ENCODE results near the gene INSM1.

DNA sequence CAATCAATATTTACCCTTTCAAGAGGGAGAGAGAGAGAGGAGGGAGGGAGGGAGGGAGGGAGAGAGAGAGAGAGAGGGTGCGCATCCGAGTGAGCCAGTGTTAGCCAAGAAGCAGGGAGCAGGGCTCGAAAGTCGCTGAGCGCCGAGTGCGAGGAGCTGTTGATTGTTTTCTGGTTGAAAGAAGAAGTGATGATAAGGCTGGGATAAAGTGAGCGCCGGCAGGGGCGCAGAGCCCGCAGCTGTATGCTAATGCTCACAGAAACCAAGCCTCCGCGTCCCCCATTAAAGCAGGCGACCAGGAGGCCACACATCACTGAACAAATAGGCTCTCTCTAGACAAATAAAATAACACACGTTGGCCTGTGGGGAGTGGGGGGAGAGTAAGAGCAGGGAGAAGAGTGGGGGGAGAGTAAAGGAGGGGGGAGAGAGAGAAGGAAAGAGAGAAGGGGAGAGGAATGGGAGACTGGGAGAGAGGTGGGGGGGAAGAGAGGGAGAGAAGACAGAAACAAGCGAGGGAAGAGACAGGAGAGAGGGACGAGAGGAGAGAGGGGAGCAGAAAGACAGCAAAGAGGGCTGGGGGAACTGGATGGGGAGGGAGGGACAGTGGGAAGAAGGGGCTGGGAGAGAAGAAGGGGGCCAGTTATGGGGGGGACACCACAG lies 5.0 kb upstream of the INSM1 start:
- no peak for TF ChIP-seq CTCF (conservative IDR thresholded peaks at IDR 0.05; ENCODE audit: low read length)
- TF ChIP-seq EZH2phosphoT487 (IDR thresholded peaks at IDR 0.05; ENCODE audit: borderline replicate concordance): no peak

All from Loucy (cell line).